HCT116 (cell line): ENCODE data around the gene TMEM14A. TPM values are rescaled to one million over a fixed set of nuclear protein-coding genes. Genes with fewer than 3 reads are reported as not detected.

Source experiments
- ATAC-seq: fragments of 200-7000 bp; cut with Tn5 transposase; 2 replicates; pipeline ENCODE4 v1.9.1; 2020; ENCODE audit warnings: mild to moderate bottlenecking, moderate library complexity
- BruUV-seq: library from RNA; stranded (reverse); fragments of 400-500 nt; replicated peaks from 2 replicates; lab custom pipeline; 2021; lab: Mats Ljungman, UMichigan
- CTCF ChIA-PET: fragments of 300-600 bp; sonication (Branson Sonifier 250); formaldehyde crosslinking; loops from one replicate; lab custom pipeline; 2021; ENCODE audit warnings: antibody characterized with exemption; lab: Charles Lee
- POLR2A ChIA-PET: fragments of 300-600, 350-600 bp; sonication (Branson Sonifier 250); formaldehyde crosslinking; loops from one replicate; lab custom pipeline; 2021; ENCODE audit warnings: antibody characterized with exemption; lab: Charles Lee
- RAD21 ChIA-PET, 2 experiments: fragments of 300-600 bp; sonication (Branson Sonifier 250); formaldehyde crosslinking; loops; one replicate each; lab custom pipeline; 2023; ENCODE audit warnings: low total read pairs in 2 of 2; ENCODE audit not compliant: uncharacterized antibody in 2 of 2, unreplicated experiment in 2 of 2, low non-redundant PET in 1 of 2; lab: Charles Lee
- DNase-seq: peaks from one replicate; pipeline ENCODE4 v3.0.0-alpha.2; 2010; ENCODE audit warnings: low read depth, low spot score
- H2AFZ ChIP-seq: fragments of 200-600 bp; shearing (Covaris generic), sonication (generic); 2 replicates; pipeline ENCODE4 v1.6.1; 2017; ENCODE audit warnings: low read depth, mixed run types, mixed read lengths, antibody characterized with exemption, low read length; ENCODE audit not compliant: poor library complexity, severe bottlenecking
- H3K27ac ChIP-seq: 2 replicates; pipeline ENCODE4 v1.5.1; 2012; ENCODE audit warnings: low read depth, low read length
- H3K27me3 ChIP-seq: fragments of 200-600 bp; sonication (generic); 2 replicates; pipeline ENCODE4 v1.6.1; 2016; ENCODE audit warnings: mixed run types, low read length, mixed read lengths; ENCODE audit not compliant: insufficient read depth
- H3K36me3 ChIP-seq, 2 experiments: fragments of 200-500 bp in 1 of 2; fragments of 200-600 bp in 1 of 2; sonication (Bioruptor generic) in 1 of 2; sonication (generic) in 1 of 2; 2 replicates each; pipeline versions ENCODE4 v1.5.1 to v1.6.1; 2014 to 2016; ENCODE audit warnings: low read length in 2 of 2, inconsistent platforms in 1 of 2, mixed read lengths in 1 of 2, mixed run types in 1 of 2; ENCODE audit not compliant: insufficient read depth in 2 of 2, control insufficient read depth in 1 of 2
- H3K4me1 ChIP-seq, 2 experiments: fragments of 200-600 bp in 1 of 2; sonication (generic) in 1 of 2; 2 replicates each; pipeline versions ENCODE4 v1.5.1 to v1.6.1; 2012 to 2017; ENCODE audit warnings: low read length in 2 of 2, inconsistent platforms in 1 of 2, mild to moderate bottlenecking in 1 of 2, mixed read lengths in 1 of 2, mixed run types in 1 of 2, moderate library complexity in 1 of 2; ENCODE audit not compliant: insufficient read depth in 2 of 2, control insufficient read depth in 1 of 2
- H3K4me2 ChIP-seq: fragments of 200-600 bp; sonication (generic); 2 replicates; pipeline ENCODE4 v1.6.1; 2017; ENCODE audit warnings: mixed run types, low read length, mixed read lengths
- H3K4me3 ChIP-seq, 2 experiments: fragments of 200-600 bp in 1 of 2; sonication (generic) in 1 of 2; replicated peaks in 1 of 2; 2 replicates each; pipeline ENCODE4 v1.5.1; 2011 to 2016; ENCODE audit warnings: low read length in 2 of 2, control low read depth in 1 of 2, low read depth in 1 of 2, mild to moderate bottlenecking in 1 of 2, mixed read lengths in 1 of 2, mixed run types in 1 of 2
- H3K79me2 ChIP-seq: fragments of 200-600 bp; sonication (generic); 2 replicates; pipeline ENCODE4 v1.6.1; 2017; ENCODE audit warnings: mild to moderate bottlenecking, mixed run types, low read length, moderate library complexity, mixed read lengths; ENCODE audit not compliant: insufficient read depth
- H3K9ac ChIP-seq: fragments of 200-600 bp; sonication (generic); 2 replicates; pipeline ENCODE4 v1.6.1; 2016; ENCODE audit warnings: low read length, mixed read lengths
- H3K9me2 ChIP-seq: fragments of 200-600 bp; sonication (generic), shearing (Covaris generic); 2 replicates; pipeline ENCODE4 v1.6.1; 2017; ENCODE audit warnings: mixed run types, mild to moderate bottlenecking, moderate library complexity; ENCODE audit not compliant: insufficient read depth
- H3K9me3 ChIP-seq, 2 experiments: fragments of 200-500 bp in 1 of 2; fragments of 200-600 bp in 1 of 2; sonication (Bioruptor generic) in 1 of 2; sonication (generic) in 1 of 2; 2 replicates each; pipeline ENCODE4 v1.6.1; 2014 to 2017; ENCODE audit warnings: low read length in 2 of 2, mixed read lengths in 2 of 2, inconsistent platforms in 1 of 2, low read depth in 1 of 2, mild to moderate bottlenecking in 1 of 2, mixed run types in 1 of 2, moderate library complexity in 1 of 2; ENCODE audit not compliant: control insufficient read depth in 1 of 2, insufficient read depth in 1 of 2
- H4K20me1 ChIP-seq: fragments of 200-600 bp; sonication (generic), shearing (Covaris generic); 2 replicates; pipeline ENCODE4 v1.6.1; 2017; ENCODE audit warnings: mixed run types, mild to moderate bottlenecking, moderate library complexity; ENCODE audit not compliant: insufficient read depth
- CBX3 ChIP-seq: IDR thresholded peaks from 2 replicates; pipeline ENCODE4 v1.6.1; 2012; ENCODE audit warnings: low read depth
- CEBPB ChIP-seq: IDR thresholded peaks from 2 replicates; pipeline ENCODE4 v1.6.1; 2012; ENCODE audit warnings: low read depth
- CTCF ChIP-seq, 3 experiments: fragments of 200-600 bp in 1 of 3; sonication (generic) in 1 of 3; IDR thresholded peaks in 2 of 3; conservative IDR thresholded peaks in 1 of 3; 2 replicates each; pipeline ENCODE4 v1.5.1; 2012 to 2017; ENCODE audit warnings: low read depth in 2 of 3, low read length in 2 of 3, antibody characterized with exemption in 1 of 3, borderline replicate concordance in 1 of 3, control low read depth in 1 of 3, mild to moderate bottlenecking in 1 of 3, mixed read lengths in 1 of 3, mixed run types in 1 of 3, moderate library complexity in 1 of 3; ENCODE audit not compliant: insufficient read depth in 1 of 3
- EGR1 ChIP-seq: IDR thresholded peaks from 2 replicates; pipeline ENCODE4 v1.6.1; 2012; ENCODE audit warnings: low read depth
- EZH2 ChIP-seq: fragments of 200-600 bp; sonication (generic); IDR thresholded peaks from 2 replicates; pipeline ENCODE4 v1.6.1; 2017; ENCODE audit warnings: antibody characterized with exemption, mixed run types
- EZH2phosphoT487 ChIP-seq: fragments of 200-600 bp; IDR thresholded peaks from 2 replicates; pipeline ENCODE4 v1.6.1; 2018; ENCODE audit warnings: antibody characterized with exemption, borderline replicate concordance
- FOSL1 ChIP-seq: IDR thresholded peaks from 2 replicates; pipeline ENCODE4 v1.6.1; 2012; ENCODE audit warnings: low read depth
- JUND ChIP-seq: IDR thresholded peaks from 2 replicates; pipeline ENCODE4 v1.6.1; 2012
- MAX ChIP-seq: IDR thresholded peaks from 2 replicates; pipeline ENCODE4 v1.6.1; 2012
- POLR2A ChIP-seq: IDR thresholded peaks from 2 replicates; pipeline ENCODE4 v1.7.0; 2011; ENCODE audit warnings: borderline replicate concordance; ENCODE audit not compliant: insufficient read depth, insufficient read length; ENCODE audit errors: extremely low read depth
- RAD21 ChIP-seq: IDR thresholded peaks from 2 replicates; pipeline ENCODE4 v1.6.1; 2012; ENCODE audit warnings: low read depth, mild to moderate bottlenecking
- SIN3A ChIP-seq: IDR thresholded peaks from 2 replicates; pipeline ENCODE4 v1.6.1; 2012; ENCODE audit warnings: low read depth
- SP1 ChIP-seq: IDR thresholded peaks from 2 replicates; pipeline ENCODE4 v1.6.1; 2012; ENCODE audit warnings: low read depth
- SRF ChIP-seq: IDR thresholded peaks from 2 replicates; pipeline ENCODE4 v1.6.1; 2012; ENCODE audit warnings: low read depth
- TCF7L2 ChIP-seq: IDR thresholded peaks from 2 replicates; pipeline ENCODE4 v1.7.0; 2011; ENCODE audit warnings: borderline replicate concordance, inconsistent platforms; ENCODE audit not compliant: insufficient read depth, insufficient read length; ENCODE audit errors: extremely low read depth
- ZBTB33 ChIP-seq: IDR thresholded peaks from 2 replicates; pipeline ENCODE4 v1.6.1; 2011; ENCODE audit warnings: mild to moderate bottlenecking, low read length, moderate library complexity; ENCODE audit not compliant: insufficient replicate concordance; ENCODE audit errors: extremely low read depth
- ZNF274 ChIP-seq: fragments of 200-500 bp; sonication (Bioruptor generic); IDR thresholded peaks from 2 replicates; pipeline ENCODE4 v1.6.1; 2014; ENCODE audit warnings: mild to moderate bottlenecking, low read depth, low read length, inconsistent platforms
- intact Hi-C: fragments of 100-400 bp; cut with micrococcal nuclease; formaldehyde crosslinking; loops from 2 replicates; pipeline ENCODE4 v1.10.0; 2022
- total RNA-seq: library from RNA; stranded (reverse); gene quantifications from one replicate; pipeline ENCODE4 v1.2.1, GENCODE V29; 2021; ENCODE audit not compliant: unreplicated experiment
- TF ChIP-seq, protein P1 (sequence below): IDR thresholded peaks from 2 replicates; pipeline ENCODE4 v1.6.1; 2012
- TF ChIP-seq, protein P2 (sequence below): IDR thresholded peaks from 2 replicates; pipeline ENCODE4 v1.6.1; 2012; ENCODE audit warnings: low read depth

Gene TMEM14A
- total RNA-seq, 1 experiment from 2014 or later = 51.5 TPM

- H3K36me3 ChIP-seq = no peaks in the 10 kb centered on the region
- no peak overlapping the region for H2AFZ ChIP-seq
- ChIA-PET CTCF (no interaction called here), POLR2A (no interaction called here)
- H3K9me2 ChIP-seq = no peaks in the 10 kb centered on the region
- BruUV-seq = no TSS peak
- H3K9ac ChIP-seq = no peak overlapping the region
- no peak overlapping the region for H3K4me3 ChIP-seq
- no peaks in the 10 kb centered on the region for H4K20me1 ChIP-seq
- no peaks in the 10 kb centered on the region for H3K79me2 ChIP-seq
- intact Hi-C loops = no loop called here
- DNase-seq (no peak), ATAC-seq (no peak)
- H3K27ac ChIP-seq = no peak overlapping the region
- H3K9me3 ChIP-seq = no peaks in the 10 kb centered on the region
- TF ChIP-seq ZNF274 = no peak
- TF ChIP-seq SIN3A = no peak
- TF ChIP-seq JUND = no peak
- no peak for TF ChIP-seq SRF
- TF ChIP-seq EZH2 = no peak
- no peak for TF ChIP-seq CEBPB
- TF ChIP-seq CBX3 = no peak
- TF ChIP-seq EZH2phosphoT487 = no peak
- no peak for TF ChIP-seq POLR2A
- TF ChIP-seq EGR1 = no peak
- no peak for TF ChIP-seq ZBTB33
- TF ChIP-seq CTCF (IDR thresholded peaks at IDR 0.05 in 2 of 3, conservative IDR thresholded peaks at IDR 0.05 in 1 of 3; ENCODE audit: borderline replicate concordance in 1 of 3, insufficient read depth in 1 of 3, low read depth in 2 of 3, low read length in 2 of 3) = no peak
- TF ChIP-seq, protein P1, sequence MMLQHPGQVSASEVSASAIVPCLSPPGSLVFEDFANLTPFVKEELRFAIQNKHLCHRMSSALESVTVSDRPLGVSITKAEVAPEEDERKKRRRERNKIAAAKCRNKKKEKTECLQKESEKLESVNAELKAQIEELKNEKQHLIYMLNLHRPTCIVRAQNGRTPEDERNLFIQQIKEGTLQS = no peak
- TF ChIP-seq, protein P2, sequence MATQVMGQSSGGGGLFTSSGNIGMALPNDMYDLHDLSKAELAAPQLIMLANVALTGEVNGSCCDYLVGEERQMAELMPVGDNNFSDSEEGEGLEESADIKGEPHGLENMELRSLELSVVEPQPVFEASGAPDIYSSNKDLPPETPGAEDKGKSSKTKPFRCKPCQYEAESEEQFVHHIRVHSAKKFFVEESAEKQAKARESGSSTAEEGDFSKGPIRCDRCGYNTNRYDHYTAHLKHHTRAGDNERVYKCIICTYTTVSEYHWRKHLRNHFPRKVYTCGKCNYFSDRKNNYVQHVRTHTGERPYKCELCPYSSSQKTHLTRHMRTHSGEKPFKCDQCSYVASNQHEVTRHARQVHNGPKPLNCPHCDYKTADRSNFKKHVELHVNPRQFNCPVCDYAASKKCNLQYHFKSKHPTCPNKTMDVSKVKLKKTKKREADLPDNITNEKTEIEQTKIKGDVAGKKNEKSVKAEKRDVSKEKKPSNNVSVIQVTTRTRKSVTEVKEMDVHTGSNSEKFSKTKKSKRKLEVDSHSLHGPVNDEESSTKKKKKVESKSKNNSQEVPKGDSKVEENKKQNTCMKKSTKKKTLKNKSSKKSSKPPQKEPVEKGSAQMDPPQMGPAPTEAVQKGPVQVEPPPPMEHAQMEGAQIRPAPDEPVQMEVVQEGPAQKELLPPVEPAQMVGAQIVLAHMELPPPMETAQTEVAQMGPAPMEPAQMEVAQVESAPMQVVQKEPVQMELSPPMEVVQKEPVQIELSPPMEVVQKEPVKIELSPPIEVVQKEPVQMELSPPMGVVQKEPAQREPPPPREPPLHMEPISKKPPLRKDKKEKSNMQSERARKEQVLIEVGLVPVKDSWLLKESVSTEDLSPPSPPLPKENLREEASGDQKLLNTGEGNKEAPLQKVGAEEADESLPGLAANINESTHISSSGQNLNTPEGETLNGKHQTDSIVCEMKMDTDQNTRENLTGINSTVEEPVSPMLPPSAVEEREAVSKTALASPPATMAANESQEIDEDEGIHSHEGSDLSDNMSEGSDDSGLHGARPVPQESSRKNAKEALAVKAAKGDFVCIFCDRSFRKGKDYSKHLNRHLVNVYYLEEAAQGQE = no peak
- no peak for TF ChIP-seq TCF7L2
- no peak for TF ChIP-seq SP1
- TF ChIP-seq MAX = no peak
- no peak for TF ChIP-seq RAD21
- no peak for TF ChIP-seq FOSL1
- TF ChIP-seq, all 23 proteins: peak for 0
- Histone ChIP-seq H3K27me3 (no peaks in the 10 kb centered on the region), H3K4me1 (no peaks in the 10 kb centered on the region), H3K4me2 (no peak overlapping the region)
- RAD21 ChIA-PET = no interaction called here
Measured at GRCh38 chr6:52734072-52734471, 63.2 kb downstream of the TMEM14A start.
